A673 (cell line): Measurements from ENCODE around the gene RASGEF1C. TPM values are rescaled to one million over a fixed set of nuclear protein-coding genes. Genes with fewer than 3 reads are reported as not detected.
A peak's percentile ranks its signal among the peaks of the same experiment; 100 is the strongest.

ENCODE experiments used
- BruUV-seq: library from RNA; stranded (reverse); fragments of 400-500 nt; replicated peaks from 2 replicates; lab custom pipeline; 2021; lab: Mats Ljungman, UMichigan
- CTCF ChIA-PET: fragments of 300-600 bp; sonication (Branson Sonifier 250); formaldehyde crosslinking; loops from one replicate; lab custom pipeline; 2022; ENCODE audit warnings: antibody characterized with exemption; lab: Charles Lee
- POLR2A ChIA-PET: fragments of 300-600 bp; sonication (Branson Sonifier 250); formaldehyde crosslinking; loops from one replicate; lab custom pipeline; 2022; ENCODE audit warnings: antibody characterized with exemption; ENCODE audit not compliant: low non-redundant PET; lab: Charles Lee
- DNase-seq: peaks from one replicate; pipeline ENCODE4 v3.0.0-alpha.2; 2015; ENCODE audit warnings: low spot score
- H3K27ac ChIP-seq: fragments of 200-600 bp; sonication (generic); 2 replicates; pipeline ENCODE4 v1.5.1; 2016; ENCODE audit warnings: mixed run types, low read depth, mild to moderate bottlenecking, mixed read lengths, antibody characterized with exemption, low read length; ENCODE audit not compliant: poor library complexity, severe bottlenecking
- H3K27me3 ChIP-seq: fragments of 200-600 bp; sonication (generic); replicated peaks from 2 replicates; pipeline ENCODE4 v1.6.1; 2017; ENCODE audit warnings: mixed run types, low read depth, mild to moderate bottlenecking, mixed read lengths, antibody characterized with exemption, low read length; ENCODE audit not compliant: insufficient read depth, poor library complexity
- H3K36me3 ChIP-seq: fragments of 200-600 bp; sonication (generic); 2 replicates; pipeline ENCODE4 v1.6.1; 2016; ENCODE audit warnings: mixed run types, mild to moderate bottlenecking, mixed read lengths, antibody characterized with exemption, low read length; ENCODE audit not compliant: insufficient read depth, poor library complexity, severe bottlenecking
- H3K4me1 ChIP-seq: fragments of 200-600 bp; sonication (generic); 2 replicates; pipeline ENCODE4 v1.6.1; 2017; ENCODE audit warnings: mixed run types, mild to moderate bottlenecking, mixed read lengths, antibody characterized with exemption, low read length; ENCODE audit not compliant: insufficient read depth, poor library complexity, severe bottlenecking
- H3K4me3 ChIP-seq: fragments of 200-600 bp; sonication (generic); 2 replicates; pipeline ENCODE4 v1.5.1; 2016; ENCODE audit warnings: low read depth, mixed run types, mild to moderate bottlenecking, mixed read lengths, low read length; ENCODE audit not compliant: poor library complexity, severe bottlenecking
- H3K9me3 ChIP-seq: fragments of 200-600 bp; sonication (generic); 2 replicates; pipeline ENCODE4 v1.6.1; 2016; ENCODE audit warnings: mixed run types, low read depth, mild to moderate bottlenecking, mixed read lengths, antibody characterized with exemption, low read length; ENCODE audit not compliant: poor library complexity, severe bottlenecking
- EZH2 ChIP-seq: fragments of 200-600 bp; sonication (generic); IDR thresholded peaks from 2 replicates; pipeline ENCODE4 v1.6.1; 2017; ENCODE audit warnings: borderline replicate concordance, low read depth, mild to moderate bottlenecking, mixed read lengths, antibody characterized with exemption, low read length; ENCODE audit not compliant: poor library complexity, severe bottlenecking
- intact Hi-C: fragments of 100-400 bp; cut with micrococcal nuclease; formaldehyde crosslinking; loops from one replicate; pipeline ENCODE4 v1.10.0; 2022; ENCODE audit not compliant: unreplicated experiment
- total RNA-seq: library from RNA; stranded (reverse); gene quantifications from 2 replicates; pipeline ENCODE4 v1.2.3, GENCODE V29; 2021
- TF ChIP-seq, protein P1 (sequence below): fragments of 300-800, 200-600 bp; sonication (generic); conservative IDR thresholded peaks from 2 replicates; pipeline ENCODE4 v1.5.1; 2017; ENCODE audit warnings: low read depth, mild to moderate bottlenecking, antibody characterized with exemption, low read length, moderate library complexity, mixed read lengths

Gene RASGEF1C
- total RNA-seq, 1 experiment from 2014 or later: not detected

DNA sequence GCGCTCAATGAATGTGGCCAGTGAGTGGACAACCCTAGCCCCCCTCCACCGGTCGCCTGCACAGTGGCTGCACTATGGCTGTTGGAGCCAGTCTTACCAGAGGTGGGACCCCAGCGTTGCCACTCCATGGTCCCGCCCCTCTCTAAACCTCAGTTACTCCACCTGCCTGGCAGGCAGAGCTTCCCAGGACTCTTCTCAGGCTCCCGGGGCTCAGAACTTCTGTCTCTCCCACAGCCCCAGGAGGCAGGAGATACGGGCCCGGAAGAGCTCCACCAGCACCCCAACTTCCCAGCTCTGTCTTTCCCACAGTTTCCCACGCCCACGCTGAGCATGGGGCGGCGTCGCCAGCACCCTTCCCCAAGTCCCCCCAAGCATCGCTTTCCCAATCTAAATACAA is 975 bp downstream of the RASGEF1C start:
- TF ChIP-seq EZH2: no peak
- TF ChIP-seq, protein P1, sequence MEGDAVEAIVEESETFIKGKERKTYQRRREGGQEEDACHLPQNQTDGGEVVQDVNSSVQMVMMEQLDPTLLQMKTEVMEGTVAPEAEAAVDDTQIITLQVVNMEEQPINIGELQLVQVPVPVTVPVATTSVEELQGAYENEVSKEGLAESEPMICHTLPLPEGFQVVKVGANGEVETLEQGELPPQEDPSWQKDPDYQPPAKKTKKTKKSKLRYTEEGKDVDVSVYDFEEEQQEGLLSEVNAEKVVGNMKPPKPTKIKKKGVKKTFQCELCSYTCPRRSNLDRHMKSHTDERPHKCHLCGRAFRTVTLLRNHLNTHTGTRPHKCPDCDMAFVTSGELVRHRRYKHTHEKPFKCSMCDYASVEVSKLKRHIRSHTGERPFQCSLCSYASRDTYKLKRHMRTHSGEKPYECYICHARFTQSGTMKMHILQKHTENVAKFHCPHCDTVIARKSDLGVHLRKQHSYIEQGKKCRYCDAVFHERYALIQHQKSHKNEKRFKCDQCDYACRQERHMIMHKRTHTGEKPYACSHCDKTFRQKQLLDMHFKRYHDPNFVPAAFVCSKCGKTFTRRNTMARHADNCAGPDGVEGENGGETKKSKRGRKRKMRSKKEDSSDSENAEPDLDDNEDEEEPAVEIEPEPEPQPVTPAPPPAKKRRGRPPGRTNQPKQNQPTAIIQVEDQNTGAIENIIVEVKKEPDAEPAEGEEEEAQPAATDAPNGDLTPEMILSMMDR: no peak
- H3K36me3 ChIP-seq: no peaks in the 10 kb centered on the region
- DNase-seq: no peak
- ChIA-PET CTCF (no interaction called here), POLR2A (interaction anchor here (0.6 kb wide), 1 partner anchor 114 kb away, joined by 3 read pairs; no protein-coding TSS in a partner anchor)
- no TSS peak for BruUV-seq
- no peak overlapping the region for H3K27ac ChIP-seq
- intact Hi-C loops: no loop called here
- H3K4me3 ChIP-seq: peak overlapping the region; percentile 28
- H3K4me1 ChIP-seq: peaks cover 5% of the 10 kb centered on the region
- no peaks in the 10 kb centered on the region for H3K9me3 ChIP-seq
- no peaks in the 10 kb centered on the region for H3K27me3 ChIP-seq

DNA sequence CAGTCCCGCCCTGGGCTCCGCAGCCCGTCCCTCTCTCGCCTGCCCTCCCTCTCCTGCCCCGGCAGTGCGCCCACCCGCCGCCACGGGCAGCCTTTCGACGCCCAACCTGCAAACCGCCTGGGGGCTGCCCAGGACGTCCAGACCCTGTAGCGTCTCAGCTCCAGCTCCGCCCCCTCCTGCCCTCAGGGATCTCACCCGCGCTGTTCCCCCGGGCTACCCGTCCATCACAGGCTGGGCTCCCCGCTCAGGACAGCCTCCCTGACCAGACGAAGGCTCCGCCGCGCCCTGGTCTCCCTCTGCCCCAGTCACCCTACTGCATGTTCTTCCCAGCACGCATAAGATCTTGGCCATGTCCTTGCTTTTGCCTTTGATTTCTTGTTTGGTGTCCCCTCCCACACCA is 1.4 kb downstream of the RASGEF1C start:
- no peak for DNase-seq
- no peaks in the 10 kb centered on the region for H3K36me3 ChIP-seq
- intact Hi-C loops: no loop called here
- H3K27ac ChIP-seq: no peak overlapping the region
- BruUV-seq: no TSS peak
- H3K4me3 ChIP-seq: no peak overlapping the region
- H3K4me1 ChIP-seq: peaks cover 5% of the 10 kb centered on the region
- no peak for TF ChIP-seq EZH2
- TF ChIP-seq, protein P1: no peak
- H3K9me3 ChIP-seq: no peaks in the 10 kb centered on the region
- POLR2A ChIA-PET: no interaction called here
- CTCF ChIA-PET: no interaction called here
- no peaks in the 10 kb centered on the region for H3K27me3 ChIP-seq

DNA sequence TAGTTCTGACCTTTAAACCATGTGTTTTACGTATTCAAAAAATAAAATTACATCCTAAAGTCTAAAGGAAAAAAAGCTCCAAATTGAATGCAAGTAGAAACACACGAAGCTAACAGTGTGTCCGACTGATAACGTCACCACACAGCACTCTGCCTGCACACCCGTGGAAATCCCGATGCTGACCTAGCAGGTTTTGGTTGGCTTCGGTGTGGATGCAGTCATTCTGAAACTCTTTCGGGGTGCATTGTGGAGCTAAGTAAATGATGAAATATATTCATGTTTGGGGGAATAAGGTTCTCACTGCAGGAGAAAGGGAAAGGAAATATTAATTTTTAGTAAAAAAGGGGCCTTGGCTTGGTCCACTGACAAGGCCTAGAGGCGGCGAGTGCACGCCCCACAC is 2.0 kb downstream of the RASGEF1C start:
- H3K4me3 ChIP-seq: no peak overlapping the region
- POLR2A ChIA-PET: no interaction called here
- no peak for TF ChIP-seq EZH2
- TF ChIP-seq, protein P1: no peak
- no peak for DNase-seq
- BruUV-seq: no TSS peak
- no peaks in the 10 kb centered on the region for H3K9me3 ChIP-seq
- no peaks in the 10 kb centered on the region for H3K27me3 ChIP-seq
- no peak overlapping the region for H3K27ac ChIP-seq
- no peaks in the 10 kb centered on the region for H3K36me3 ChIP-seq
- peaks cover 5% of the 10 kb centered on the region for H3K4me1 ChIP-seq
- CTCF ChIA-PET: no interaction called here
- intact Hi-C loops: no loop called here
